ENCODE data around the gene HMG20B.
A peak's percentile ranks its signal among the peaks of the same experiment; 100 is the strongest.
"Not testable (repeated sequence)": the region's sequence is repeated elsewhere in the genome, so short reads cannot be mapped to it uniquely, and the experiment has no call there.

Gene HMG20B

DNA sequence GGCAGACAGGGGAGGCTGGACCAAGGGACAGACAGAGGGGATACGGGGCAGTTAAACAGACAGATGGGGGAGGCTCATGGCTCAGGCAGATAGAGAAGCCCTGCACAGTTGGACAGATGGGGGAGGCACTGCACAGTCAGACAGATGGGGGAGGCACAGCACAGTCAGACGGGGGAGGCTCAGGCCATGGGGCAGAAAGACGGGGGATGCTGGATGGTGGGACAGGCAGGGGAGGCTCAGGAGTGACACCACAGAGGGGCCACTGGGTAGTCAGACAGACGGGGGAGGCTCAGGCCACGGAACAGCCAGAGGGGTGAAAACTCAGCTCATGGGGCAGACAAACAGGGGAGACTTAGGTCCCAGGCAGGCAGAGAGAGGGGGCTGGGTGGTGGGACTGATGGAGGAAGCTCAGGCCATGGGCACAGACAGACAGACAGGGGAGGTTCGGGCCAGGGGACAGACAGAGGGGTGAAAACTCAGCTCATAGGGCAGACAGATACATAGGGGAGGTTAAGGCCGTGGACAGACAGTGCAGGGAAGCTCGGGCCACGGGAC is 16.2 kb upstream of the HMG20B start:
- no peak for DNase-seq (ENCODE audit: low spot score)

DNA sequence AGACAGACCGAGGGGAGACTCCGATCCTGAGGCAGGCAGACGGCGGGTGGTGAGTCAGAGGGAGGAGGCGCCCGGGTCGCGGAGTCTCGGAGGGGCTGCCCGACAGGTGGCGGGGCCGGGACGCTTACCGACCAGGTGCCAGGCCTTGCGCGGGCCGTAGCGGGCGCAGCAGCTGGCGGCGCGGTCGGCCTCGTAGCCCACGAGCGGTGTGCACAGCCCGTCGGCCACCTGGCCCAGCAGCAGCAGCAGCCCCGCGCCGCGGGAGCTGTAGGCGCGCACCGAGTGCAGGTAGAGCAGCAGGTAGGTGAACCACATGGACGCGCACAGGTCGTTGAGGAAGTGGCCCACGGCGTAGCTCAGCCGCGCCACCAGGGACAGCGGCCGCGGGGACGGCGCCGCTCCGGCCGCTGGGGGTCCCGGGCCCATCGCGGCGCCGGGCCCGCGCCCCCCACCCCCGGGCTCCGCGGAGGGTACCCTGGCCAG is 15.7 kb upstream of the HMG20B start:
- peak; percentile 47 for DNase-seq (ENCODE audit: low spot score)

DNA sequence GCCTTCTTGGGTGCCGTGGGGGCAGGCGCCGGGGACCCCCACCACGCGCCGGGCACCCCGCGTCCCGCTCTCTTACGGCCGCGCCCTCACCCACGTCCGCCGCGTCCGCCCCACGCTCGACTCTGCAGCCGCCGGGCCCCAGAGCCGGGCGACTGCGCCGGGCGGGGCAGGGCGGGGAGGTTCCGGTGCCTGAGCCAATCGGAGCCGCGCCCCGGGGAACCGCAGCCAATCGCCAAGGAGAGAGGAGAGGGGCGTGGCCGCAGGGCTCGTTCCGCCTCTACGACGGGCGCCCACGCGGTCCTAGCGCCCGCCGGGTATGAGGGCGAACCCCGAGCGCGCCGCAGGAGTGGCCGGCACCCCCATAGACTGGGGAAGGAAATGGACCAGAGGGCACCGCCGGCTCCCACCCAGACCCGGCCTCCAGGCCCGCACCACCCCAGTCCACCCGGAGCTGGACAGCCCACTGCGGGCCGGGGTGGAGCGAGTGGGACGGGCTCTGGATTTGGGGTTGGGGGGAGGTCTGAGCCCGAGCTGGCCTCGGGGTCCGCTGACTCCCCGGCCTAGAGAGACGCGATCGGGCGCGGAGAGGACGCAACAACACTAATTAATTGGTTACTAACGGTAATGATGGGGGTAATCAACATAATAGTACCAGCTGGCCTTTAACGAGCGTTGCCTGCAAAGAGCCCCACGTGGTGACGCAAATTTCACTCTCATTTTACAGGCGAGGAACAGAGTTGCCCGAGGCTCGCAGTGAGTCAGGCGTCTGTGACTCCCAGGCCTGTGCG is 15.1 kb upstream of the HMG20B start, which contains the start of gene MFSD12:
Gene MFSD12 (minus strand): TSS at position 126 of the 788 bp plus-strand sequence. CDS start 183 bp downstream, outside the sequence.
- DNase-seq (ENCODE audit: low spot score), result peak; percentile 93

DNA sequence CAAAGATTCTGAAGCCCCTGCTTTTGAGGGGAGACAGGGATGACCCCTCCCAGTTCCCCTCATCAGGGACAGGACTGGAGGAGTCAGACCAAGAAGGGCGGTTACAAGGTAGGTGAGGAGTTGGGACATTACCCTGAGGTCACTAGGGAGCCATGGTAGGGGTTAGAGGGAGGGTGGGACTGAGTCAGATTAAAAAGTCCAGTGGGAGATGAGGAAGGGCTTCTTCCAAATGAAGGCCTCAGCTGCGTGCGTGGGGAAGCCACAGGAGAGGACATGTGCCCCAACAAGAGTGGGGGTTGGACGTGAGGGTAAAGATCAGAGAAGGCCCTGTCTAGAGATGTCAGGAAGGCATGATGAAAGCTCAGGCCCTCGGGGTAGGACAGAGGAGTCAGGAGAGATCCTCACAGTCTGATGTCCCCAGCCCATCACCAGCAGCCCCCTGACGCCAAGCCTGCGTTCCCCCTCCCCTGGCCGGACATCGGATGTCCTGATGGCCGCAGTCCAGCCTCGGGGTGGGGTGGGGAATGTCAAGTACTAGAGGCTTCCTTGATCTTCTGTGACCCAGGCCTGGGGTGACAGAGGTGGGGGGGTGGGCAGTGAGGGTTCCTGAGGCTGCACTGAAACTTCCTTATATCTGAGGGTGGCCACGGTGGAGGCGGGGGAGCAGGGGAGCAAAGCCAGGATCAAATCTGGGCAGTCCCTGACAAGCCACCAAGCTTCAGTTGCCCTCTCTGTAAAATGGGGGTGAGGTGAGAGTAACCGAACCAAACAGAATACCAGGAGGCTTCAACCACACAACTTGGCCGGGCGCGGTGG is 8.8 kb upstream of the HMG20B start:
- no peak for DNase-seq (ENCODE audit: low spot score)

DNA sequence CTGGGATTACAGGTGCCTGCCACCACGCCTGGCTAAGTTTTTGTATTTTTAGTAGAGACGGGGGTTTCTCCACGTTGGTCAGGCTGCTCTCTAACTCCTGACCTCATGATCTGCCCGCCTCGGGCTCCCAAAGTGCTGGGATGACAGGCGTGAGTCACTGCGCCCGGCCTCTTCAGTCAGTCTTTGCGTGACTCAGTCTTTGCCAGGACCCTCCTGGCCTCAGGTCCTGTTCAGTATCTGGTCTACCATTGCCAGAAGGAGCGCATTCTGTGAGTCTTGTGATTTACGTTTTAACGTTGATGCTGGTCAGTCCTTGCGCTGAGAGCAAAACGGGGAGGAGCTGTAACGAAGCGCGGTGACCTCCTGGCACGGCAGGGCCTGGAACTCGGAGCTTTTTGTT is 7.6 kb upstream of the HMG20B start:
- no peak for DNase-seq (ENCODE audit: low spot score)

DNA sequence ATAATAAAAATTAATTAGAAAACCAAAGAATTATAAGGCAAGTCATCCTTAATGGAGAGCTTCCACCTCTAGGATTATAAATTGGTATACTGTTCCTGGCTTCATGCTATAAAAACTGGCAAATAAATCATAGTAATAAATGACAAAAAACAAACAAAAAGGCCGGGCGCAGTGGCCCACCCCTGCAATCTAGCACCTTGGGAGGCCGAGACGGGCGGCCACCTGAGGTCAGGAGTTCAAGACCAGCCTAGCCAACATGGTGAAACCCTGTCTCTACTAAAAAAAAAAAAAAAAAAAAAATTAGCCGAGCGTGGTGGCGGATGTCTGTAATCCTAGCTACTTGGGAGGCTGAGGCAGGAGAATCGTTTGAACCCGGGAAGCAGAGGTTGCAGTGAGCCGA is 2.7 kb upstream of the HMG20B start:
- DNase-seq (ENCODE audit: low spot score), result not testable (repeated sequence)

DNA sequence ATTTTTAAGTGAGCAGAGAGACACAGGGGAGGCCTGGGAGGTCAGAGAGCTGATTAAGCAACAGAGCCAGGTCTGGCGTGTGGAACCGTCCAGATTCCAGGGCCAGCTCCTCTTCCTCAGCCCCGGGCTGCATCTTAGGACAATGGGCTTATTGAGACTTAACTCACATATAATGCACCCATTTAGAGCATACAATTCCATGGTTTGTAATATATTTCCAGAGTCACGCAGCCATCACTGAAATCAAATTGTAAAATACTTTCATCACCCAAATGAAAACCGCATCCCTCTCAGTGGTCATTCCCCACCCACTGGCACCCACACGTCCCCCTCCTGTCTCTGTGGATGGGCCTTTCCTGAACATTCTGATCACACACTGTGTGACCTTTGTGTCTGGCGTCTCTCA is 2.1 kb upstream of the HMG20B start:
- no peak for DNase-seq (ENCODE audit: low spot score)

DNA sequence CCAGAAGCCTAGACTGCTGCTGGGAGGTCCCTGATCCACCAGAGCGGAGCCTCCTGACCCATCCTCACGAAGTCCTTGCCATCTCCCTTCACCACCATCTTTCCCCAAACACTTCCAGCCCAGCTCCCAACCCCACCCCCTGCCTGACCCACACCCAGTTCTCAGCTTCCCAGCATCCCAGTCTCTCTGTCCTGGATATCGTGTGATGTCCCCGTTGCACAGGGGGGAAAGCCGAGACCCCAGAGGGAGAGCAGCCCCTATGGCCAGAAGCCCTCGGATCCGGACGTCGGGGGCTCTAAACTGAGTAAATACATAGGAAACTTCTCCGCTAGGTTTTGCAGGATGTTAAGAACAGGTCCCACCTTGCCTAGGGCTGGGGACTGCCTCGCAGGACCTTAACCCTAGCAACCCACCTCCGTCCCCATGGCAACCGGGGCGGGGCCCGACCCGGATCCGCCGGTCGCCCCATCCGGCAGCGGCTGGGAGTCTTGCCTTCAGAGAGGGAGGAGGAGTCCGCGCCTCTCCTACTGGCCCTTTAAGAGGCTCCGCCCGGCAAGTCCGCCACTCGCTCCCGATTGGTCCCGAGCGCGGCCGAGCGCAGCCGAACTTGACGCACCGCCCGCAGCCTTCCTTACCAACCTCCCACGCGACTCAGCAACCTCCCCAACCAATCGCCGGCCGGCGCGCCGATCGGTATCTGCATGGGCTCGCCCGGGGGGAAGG is 451 bp upstream of the HMG20B start:
- peak; percentile 100 for DNase-seq (ENCODE audit: low spot score)

DNA sequence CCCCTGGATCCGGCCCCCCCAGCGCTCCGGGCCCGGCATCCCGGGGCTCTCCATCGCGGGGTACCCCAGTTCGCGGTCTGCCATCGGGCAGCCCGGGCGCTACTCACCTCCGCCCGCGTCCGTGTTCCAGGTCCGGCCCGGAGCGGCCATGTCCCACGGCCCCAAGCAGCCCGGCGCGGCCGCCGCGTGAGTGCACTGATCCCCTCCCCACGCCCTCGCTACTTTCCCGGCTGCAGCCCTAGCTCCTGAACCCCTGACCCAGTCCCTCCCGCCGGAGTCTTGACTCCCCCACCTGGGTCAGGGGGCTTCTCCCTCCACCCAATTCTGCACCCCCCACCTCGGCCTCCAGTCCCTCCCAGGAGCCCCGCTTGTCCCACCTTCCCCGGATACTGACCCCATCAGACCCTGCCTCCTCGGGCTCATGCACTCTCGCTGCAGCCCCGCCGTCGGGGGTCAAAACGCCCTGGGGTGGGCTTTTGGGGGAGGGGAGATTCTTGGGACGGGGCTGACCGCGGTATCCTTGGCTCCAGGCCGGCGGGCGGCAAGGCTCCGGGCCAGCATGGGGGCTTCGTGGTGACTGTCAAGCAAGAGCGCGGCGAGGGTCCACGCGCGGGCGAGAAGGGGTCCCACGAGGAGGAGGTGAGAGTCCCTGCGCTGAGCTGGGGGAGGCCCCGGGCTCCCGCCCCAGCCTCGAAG is 566 bp downstream of the HMG20B start:
- no peak for DNase-seq (ENCODE audit: low spot score)

DNA sequence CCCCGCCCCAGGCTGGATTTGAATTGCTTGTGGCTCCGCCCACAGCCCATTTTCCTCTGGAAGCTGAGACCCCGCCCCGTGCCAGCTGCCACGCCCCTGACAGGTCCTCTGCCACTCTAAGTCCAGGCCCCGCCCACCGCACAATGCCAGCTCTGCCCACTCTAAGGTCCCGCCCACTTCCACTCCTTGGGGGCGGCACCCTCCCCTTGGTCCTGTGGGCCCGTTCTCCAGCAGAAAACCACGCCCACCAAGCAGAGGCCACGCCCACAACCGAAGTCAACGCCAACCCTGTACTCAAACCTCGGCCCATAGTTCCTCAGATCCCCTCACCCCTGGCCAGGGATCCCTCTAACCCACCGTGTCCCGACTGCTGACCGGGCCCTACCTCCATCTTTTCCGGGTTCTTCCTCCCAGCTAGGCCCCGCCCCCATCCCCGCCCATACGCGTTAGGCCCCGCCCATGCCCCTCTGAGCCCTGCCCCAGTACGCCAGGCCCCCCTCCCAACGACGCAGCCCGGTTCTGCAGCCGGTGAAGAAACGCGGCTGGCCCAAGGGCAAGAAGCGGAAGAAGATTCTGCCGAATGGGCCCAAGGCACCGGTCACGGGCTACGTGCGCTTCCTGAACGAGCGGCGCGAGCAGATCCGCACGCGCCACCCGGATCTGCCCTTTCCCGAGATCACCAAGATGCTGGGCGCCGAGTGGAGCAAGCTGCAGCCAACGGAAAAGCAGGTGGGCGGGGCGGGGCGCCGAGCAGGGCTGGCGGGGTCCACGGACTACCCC is 1.3 kb downstream of the HMG20B start:
- peak; percentile 66 for DNase-seq (ENCODE audit: low spot score)

DNA sequence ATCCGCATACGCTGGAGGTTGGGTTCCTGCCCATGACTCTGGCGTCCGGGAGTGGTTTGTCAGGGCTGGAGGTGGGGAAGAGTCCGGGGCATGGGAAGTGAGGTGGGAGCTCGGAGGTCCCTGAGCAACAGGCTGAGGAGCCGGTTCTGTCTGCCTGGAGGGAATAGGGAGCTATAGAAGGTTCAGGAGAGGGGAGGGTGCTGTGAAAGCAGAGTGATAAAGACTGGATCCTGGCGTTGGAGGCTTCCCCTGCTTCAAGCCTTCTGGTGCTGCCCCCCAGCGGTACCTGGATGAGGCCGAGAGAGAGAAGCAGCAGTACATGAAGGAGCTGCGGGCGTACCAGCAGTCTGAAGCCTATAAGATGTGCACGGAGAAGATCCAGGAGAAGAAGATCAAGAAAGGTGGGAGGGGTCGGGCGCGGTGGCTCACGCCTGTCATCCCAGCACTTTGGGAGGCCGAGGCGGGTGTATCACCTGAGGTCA is 2.6 kb downstream of the HMG20B start:
- no peak for DNase-seq (ENCODE audit: low spot score)

DNA sequence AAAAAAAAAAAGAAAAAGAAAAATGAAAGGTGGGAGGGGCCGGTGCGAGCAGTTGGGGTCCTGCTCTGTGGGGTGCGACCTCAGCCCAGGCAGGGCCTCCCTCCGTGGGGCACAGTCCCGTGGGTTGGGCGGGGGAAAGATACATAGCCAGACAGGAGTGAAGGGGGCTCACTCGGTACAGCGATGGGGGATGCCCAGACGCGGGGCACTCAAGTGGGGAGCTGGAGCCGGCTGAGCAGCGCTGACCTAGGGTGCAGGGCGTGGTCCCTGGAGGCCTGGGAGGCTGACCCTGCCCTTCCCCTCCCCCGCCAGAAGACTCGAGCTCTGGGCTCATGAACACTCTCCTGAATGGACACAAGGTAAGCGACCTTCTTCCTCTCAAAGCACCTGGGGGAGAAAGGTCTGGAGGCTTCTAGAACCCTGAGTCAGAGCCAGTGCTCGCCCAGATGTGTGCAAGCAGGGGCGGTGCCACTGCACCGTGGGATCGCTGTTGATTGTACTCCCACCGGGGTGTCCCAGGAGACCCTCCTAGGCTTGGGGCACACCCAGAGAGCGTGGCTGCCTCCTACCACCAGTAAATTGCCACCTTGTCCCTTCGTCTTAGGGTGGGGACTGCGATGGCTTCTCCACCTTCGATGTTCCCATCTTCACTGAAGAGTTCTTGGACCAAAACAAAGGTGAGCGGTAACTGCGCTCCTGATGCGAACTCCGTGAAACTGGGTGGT is 3.4 kb downstream of the HMG20B start:
- no peak for DNase-seq (ENCODE audit: low spot score)

DNA sequence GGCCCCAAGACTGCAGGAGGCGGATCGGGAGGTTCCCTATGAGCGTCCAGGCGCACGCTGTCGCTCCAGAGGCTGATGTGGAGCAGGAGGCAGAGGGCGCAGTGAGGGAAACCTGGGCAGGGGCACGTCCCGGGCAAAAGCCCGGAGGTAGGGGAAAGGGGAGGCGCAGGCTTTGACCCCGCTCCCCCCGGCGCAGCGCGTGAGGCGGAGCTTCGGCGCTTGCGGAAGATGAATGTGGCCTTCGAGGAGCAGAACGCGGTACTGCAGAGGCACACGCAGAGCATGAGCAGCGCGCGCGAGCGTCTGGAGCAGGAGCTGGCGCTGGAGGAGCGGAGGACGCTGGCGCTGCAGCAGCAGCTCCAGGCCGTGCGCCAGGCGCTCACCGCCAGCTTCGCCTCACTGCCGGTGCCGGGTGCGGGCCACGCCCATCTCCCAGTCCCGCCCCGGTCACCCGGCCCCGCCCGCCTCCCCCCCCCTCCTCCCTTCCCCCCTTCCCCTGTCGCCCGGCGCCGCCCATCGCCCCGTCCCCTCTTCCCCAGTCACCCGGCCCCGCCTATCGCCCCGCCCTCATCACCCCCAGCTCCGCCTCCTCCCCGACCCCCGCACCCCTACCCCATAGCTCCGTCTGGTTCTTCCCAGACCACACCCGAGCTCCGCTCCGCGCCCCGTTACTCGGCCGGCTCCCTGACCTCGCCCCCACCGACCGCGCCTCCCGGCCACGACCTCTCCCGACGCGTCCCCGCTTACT is 4.1 kb downstream of the HMG20B start:
- DNase-seq (ENCODE audit: low spot score), result no peak

DNA sequence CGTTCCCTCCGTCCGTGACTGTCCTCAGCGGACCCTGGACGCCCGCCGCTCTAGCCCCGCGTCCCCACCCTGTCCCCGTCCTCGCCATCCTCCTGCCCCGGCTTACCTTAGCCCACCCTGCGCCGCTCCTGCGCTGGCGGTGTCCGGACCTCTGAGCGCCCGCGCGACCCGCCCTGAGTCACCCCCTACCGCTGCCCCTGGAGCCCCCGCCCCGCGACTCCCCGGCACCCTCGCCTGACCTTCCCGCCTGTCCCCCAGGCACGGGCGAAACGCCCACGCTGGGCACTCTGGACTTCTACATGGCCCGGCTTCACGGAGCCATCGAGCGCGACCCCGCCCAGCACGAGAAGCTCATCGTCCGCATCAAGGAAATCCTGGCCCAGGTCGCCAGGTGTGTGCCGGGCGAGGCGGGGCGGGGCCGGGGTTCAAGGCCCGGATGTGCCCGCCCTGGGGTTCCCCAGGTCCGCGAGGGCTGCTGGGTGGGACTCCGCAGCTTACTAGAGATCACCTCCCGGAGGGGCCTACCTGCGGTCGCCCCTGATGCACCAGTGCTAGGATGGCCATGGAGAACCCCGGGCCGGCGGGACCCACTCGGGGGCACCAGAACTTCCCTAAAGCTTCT is 5.1 kb downstream of the HMG20B start:
- DNase-seq (ENCODE audit: low spot score), result no peak

DNA sequence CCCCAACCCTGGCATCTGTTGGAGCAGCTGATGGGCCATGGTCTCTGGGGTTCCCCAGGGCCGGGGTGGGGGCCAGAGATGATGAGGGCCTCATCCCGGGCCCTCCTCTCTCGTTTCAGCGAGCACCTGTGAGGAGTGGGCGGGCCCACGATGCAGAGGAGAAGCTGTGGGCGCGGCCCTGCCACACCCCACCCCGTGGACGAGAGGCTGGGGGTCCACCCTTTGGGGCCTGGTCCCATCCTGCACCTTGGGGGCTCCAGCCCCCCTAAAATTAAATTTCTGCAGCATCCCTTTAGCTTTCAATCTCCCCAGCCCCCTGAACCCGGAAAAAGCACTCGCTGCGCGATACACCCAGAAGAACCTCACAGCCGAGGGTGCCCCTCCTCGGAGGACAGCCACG is 5.6 kb downstream of the HMG20B start:
- DNase-seq (ENCODE audit: low spot score), result no peak

DNA sequence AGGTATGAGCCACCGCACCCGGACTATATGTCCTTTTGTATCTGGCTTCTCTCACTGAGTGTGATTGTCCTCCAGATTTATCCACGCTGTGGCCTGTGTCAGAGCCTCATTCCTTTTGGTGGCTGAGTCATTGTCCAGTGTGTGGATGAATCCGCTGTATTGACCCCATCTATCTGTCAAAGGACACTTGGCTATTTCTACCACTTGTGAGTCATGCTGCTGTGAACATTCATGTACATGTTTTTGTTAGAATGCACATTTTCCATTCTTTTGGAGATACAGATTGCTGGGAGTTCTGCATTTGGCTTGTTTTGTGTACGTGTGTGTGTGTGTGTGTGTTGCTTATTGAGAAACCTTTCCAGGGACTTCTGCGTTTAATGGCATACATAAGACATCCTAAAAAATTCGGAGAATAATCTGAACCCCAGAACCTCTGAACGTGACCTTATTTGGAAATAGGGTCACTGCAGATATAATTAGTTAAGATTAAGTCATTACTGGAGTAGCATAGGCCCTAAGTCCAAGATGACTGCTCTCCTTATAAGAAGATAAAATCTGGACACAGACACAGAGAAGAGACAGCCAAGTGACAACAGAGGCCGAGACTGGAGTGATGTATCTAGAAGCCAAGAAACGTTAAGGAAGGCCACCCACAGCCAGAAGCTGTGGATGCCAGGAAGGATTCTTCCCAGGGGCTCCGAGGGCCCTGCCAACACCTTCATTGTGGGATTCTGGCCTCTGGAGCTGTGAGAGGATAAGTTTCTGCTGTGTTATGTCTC is 7.6 kb downstream of the HMG20B start:
- DNase-seq (ENCODE audit: low spot score), result no peak

DNA sequence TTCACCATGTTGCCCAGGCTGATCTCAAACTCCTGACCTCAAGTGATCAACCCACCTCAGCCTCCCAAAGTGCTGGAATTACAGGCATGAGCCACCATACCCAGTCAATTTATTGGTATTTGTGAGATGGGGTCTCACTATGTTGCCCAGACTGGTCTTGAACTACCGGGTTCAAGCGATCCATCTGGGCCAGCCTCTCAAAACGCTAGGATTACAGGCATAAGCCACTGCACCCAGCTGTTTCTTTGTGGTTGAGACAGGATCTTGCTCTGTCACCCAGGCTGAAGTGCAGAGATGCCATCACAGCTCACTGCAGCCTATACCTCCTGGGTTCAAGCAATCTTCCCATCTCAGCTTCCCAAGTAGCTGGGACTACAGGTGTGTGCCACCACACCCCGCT is 9.0 kb downstream of the HMG20B start:
- DNase-seq (ENCODE audit: low spot score), result not testable (repeated sequence)

Measured in CD4-positive, alpha-beta T cell treated with Interleukin-6 at 100 ng/mL for 8 hours (primary cell).